ENCODE results near the gene MDFI.

- TF ChIP-seq POLR2A (IDR thresholded peaks at IDR 0.05) (no peak), CTCF (IDR thresholded peaks at IDR 0.05) (peak; percentile 74 to 79 (median 78))
These were observed 35.2 kb upstream of the MDFI start for GRCh38 chr6:41602864-41603608.

Data from testis (tissue), 2 donors.